ENCODE measurements around the gene GBGT1. TPM values are rescaled to one million over a fixed set of nuclear protein-coding genes. Genes with fewer than 3 reads are reported as not detected.

The GBGT1 gene
- total RNA-seq, 1 donor from 2014 or later, result 13.4 TPM

- H3K27me3 ChIP-seq, result no peaks in the 10 kb centered on the region
- H3K4me1 ChIP-seq, result peaks cover 10 to 34% of the 10 kb centered on the region in 2 donors
- no peak for DNase-seq (ENCODE audit: low spot score in 2 of 2)
- no peaks in the 10 kb centered on the region for H3K9me3 ChIP-seq
- H3K27ac ChIP-seq, result no peak overlapping the region
- intact Hi-C loops (cut with DNase I), result no loop called here
- H3K36me3 ChIP-seq, result no peaks in the 10 kb centered on the region
- TF ChIP-seq CTCF (IDR thresholded peaks at IDR 0.05), result no peak
- H3K4me3 ChIP-seq, result no peak overlapping the region
These were observed 34.5 kb downstream of the GBGT1 start for GRCh38 chr9:133129001-133129795.

GRCh38 chr9:133128152-133128551, 35.6 kb downstream of the GBGT1 start:
- Histone ChIP-seq H3K27me3 (no peaks in the 10 kb centered on the region), H3K4me3 (no peak overlapping the region), H3K9me3 (no peaks in the 10 kb centered on the region), H3K27ac (no peak overlapping the region), H3K36me3 (no peaks in the 10 kb centered on the region), H3K4me1 (peaks cover 9 to 28% of the 10 kb centered on the region in 2 donors)
- DNase-seq (ENCODE audit: low spot score in 2 of 2), result no peak
- TF ChIP-seq CTCF (IDR thresholded peaks at IDR 0.05), result no peak
- intact Hi-C loops (cut with DNase I), result no loop called here

GRCh38 chr9:133127340-133127981, 36.3 kb downstream of the GBGT1 start:
- intact Hi-C loops (cut with DNase I), result no loop called here
- no peak for TF ChIP-seq CTCF (IDR thresholded peaks at IDR 0.05)
- no peaks in the 10 kb centered on the region for H3K9me3 ChIP-seq
- no peaks in the 10 kb centered on the region for H3K27me3 ChIP-seq
- peak overlapping the region in 1 of 2 donors; percentile 53 for H3K27ac ChIP-seq
- H3K4me1 ChIP-seq, result peaks cover 9 to 26% of the 10 kb centered on the region in 2 donors
- no peaks in the 10 kb centered on the region for H3K36me3 ChIP-seq
- H3K4me3 ChIP-seq, result no peak overlapping the region
- DNase-seq (ENCODE audit: low spot score in 2 of 2), result no peak

- no peaks in the 10 kb centered on the region for H3K36me3 ChIP-seq
- no peaks in the 10 kb centered on the region for H3K27me3 ChIP-seq
- peak overlapping the region; percentile 38 to 57 for H3K4me3 ChIP-seq
- TF ChIP-seq CTCF (IDR thresholded peaks at IDR 0.05), result no peak
- DNase-seq (ENCODE audit: low spot score in 2 of 2), result no peak
- peaks cover 9 to 26% of the 10 kb centered on the region in 2 donors for H3K4me1 ChIP-seq
- H3K9me3 ChIP-seq, result no peaks in the 10 kb centered on the region
- intact Hi-C loops (cut with DNase I), result no loop called here
- H3K27ac ChIP-seq, result peak overlapping the region; percentile 35 to 53
These were observed 36.9 kb downstream of the GBGT1 start for GRCh38 chr9:133126697-133127339.

- DNase-seq (ENCODE audit: low spot score in 2 of 2), result no peak
- H3K9me3 ChIP-seq, result no peaks in the 10 kb centered on the region
- no peaks in the 10 kb centered on the region for H3K27me3 ChIP-seq
- peaks cover 9 to 22% of the 10 kb centered on the region in 2 donors for H3K4me1 ChIP-seq
- intact Hi-C loops (cut with DNase I), result no loop called here
- H3K27ac ChIP-seq, result peak overlapping the region; percentile 35 to 53
- no peaks in the 10 kb centered on the region for H3K36me3 ChIP-seq
- H3K4me3 ChIP-seq, result peak overlapping the region; percentile 38 to 57
- TF ChIP-seq CTCF (IDR thresholded peaks at IDR 0.05), result no peak
These were observed 37.6 kb downstream of the GBGT1 start for GRCh38 chr9:133125941-133126696.

Data from ascending aorta (tissue), 2 donors.